HepG2 (cell line): ENCODE data around the gene MYOZ3. TPM values are rescaled to one million over a fixed set of nuclear protein-coding genes. Genes with fewer than 3 reads are reported as not detected.
A peak's percentile ranks its signal among the peaks of the same experiment; 100 is the strongest.

Experiments
- ATF7-NPFF ChIP-seq: sonication (generic); formaldehyde crosslinking; IDR thresholded peaks from 2 replicates; pipeline ENCODE4 v1.8.1; 2023; ENCODE audit warnings: mild to moderate bottlenecking, low read depth, missing genetic modification reagents, moderate library complexity
- BCL3 ChIP-seq: sonication (generic); formaldehyde crosslinking; IDR thresholded peaks from 2 replicates; pipeline ENCODE4 v1.5.1; 2020; ENCODE audit warnings: mild to moderate bottlenecking, missing genetic modification reagents, moderate library complexity
- HOXA3 ChIP-seq: sonication (generic); formaldehyde crosslinking; IDR thresholded peaks from 2 replicates; pipeline ENCODE4 v1.5.0; 2020; ENCODE audit warnings: missing genetic modification reagents
- PAWR ChIP-seq: sonication (generic); formaldehyde crosslinking; IDR thresholded peaks from 2 replicates; pipeline ENCODE4 v1.4.0; 2020; ENCODE audit warnings: missing genetic modification reagents, mild to moderate bottlenecking, borderline replicate concordance
- PLRG1 ChIP-seq: fragments of 450-650 bp; conservative IDR thresholded peaks from 2 replicates; pipeline ENCODE4 v1.6.1; 2016
- POGZ ChIP-seq: sonication (generic); formaldehyde crosslinking; IDR thresholded peaks from 2 replicates; pipeline ENCODE4 v1.4.0; 2020; ENCODE audit warnings: mild to moderate bottlenecking, missing genetic modification reagents
- ZBTB40 ChIP-seq, 2 experiments: fragments of 450-650 bp in 1 of 2; sonication (generic) in 1 of 2; formaldehyde crosslinking in 1 of 2; IDR thresholded peaks; 2 replicates each; pipeline versions ENCODE4 v1.6.1 to v1.8.0; 2016 to 2022; ENCODE audit warnings: antibody characterized with exemption in 1 of 2, mild to moderate bottlenecking in 1 of 2, missing genetic modification reagents in 1 of 2
- ZFP36L1 ChIP-seq: sonication (generic); formaldehyde crosslinking; IDR thresholded peaks from 2 replicates; pipeline ENCODE4 v1.8.0; 2022; ENCODE audit warnings: mild to moderate bottlenecking, missing genetic modification reagents, moderate library complexity
- ZNF687 ChIP-seq: sonication (generic); formaldehyde crosslinking; IDR thresholded peaks from 2 replicates; pipeline ENCODE4 v1.5.1; 2020; ENCODE audit warnings: mild to moderate bottlenecking, missing genetic modification reagents, moderate library complexity
- polyA plus RNA-seq, 8 experiments: library from polyadenylated mRNA; depleted of rRNA in 3 of 8; stranded (reverse) in 7 of 8; unstranded in 1 of 8; fragments of >200 nt; fragmentation: Illumina TruSeq in 4 of 8; extraction: Trizol in 4 of 8; gene quantifications; 2 replicates each; pipeline versions ENCODE4 v1.2.1 to v1.2.3, GENCODE V29; 2011 to 2016; ENCODE audit warnings: low read depth in 4 of 8, missing spikeins in 1 of 8, mixed read lengths in 1 of 8; ENCODE audit not compliant: insufficient read depth in 1 of 8
- total RNA-seq, 5 experiments: library from RNA; depleted of rRNA; stranded (reverse); fragments of >200 nt; fragmentation: Illumina TruSeq; extraction: Trizol; gene quantifications; 2 replicates each; pipeline ENCODE4 v1.2.3, GENCODE V29; 2016; ENCODE audit warnings: low read depth in 1 of 5
- TF ChIP-seq, protein P1 (sequence below): sonication (generic); formaldehyde crosslinking; IDR thresholded peaks from 2 replicates; pipeline ENCODE4 v1.4.0; 2020; ENCODE audit warnings: low read depth, mild to moderate bottlenecking, missing genetic modification reagents
- TF ChIP-seq, protein P2 (sequence below): sonication (generic); formaldehyde crosslinking; IDR thresholded peaks from 2 replicates; pipeline ENCODE4 v1.4.0; 2020; ENCODE audit warnings: missing genetic modification reagents

The MYOZ3 gene
- total and polyA plus RNA-seq, 2 of the 13 experiments (the other 11 are each of a cell fraction or from before 2014, with no cell fraction given): 0.05 TPM; not detected in 1

- TF ChIP-seq PAWR (CRISPR knock-in tag): 0 out of 2 replicates have a peak, but pooled peaks have one; percentile 41
- TF ChIP-seq POGZ (CRISPR knock-in tag): no peak
- peak; percentile 72 for TF ChIP-seq HOXA3 (CRISPR knock-in tag)
- TF ChIP-seq, protein P1, sequence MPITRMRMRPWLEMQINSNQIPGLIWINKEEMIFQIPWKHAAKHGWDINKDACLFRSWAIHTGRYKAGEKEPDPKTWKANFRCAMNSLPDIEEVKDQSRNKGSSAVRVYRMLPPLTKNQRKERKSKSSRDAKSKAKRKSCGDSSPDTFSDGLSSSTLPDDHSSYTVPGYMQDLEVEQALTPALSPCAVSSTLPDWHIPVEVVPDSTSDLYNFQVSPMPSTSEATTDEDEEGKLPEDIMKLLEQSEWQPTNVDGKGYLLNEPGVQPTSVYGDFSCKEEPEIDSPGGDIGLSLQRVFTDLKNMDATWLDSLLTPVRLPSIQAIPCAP (CRISPR knock-in tag): no peak
- no peak for TF ChIP-seq ATF7-NPFF (CRISPR knock-in tag)
- TF ChIP-seq BCL3 (CRISPR knock-in tag): 0 out of 2 replicates have a peak, but pooled peaks have one; percentile 54
- no peak for TF ChIP-seq ZFP36L1 (CRISPR knock-in tag)
- TF ChIP-seq ZBTB40 (IDR thresholded peaks at IDR 0.05): no peak
- TF ChIP-seq ZBTB40 (CRISPR knock-in tag; IDR thresholded peaks at IDR 0.05): no peak
- TF ChIP-seq, protein P2, sequence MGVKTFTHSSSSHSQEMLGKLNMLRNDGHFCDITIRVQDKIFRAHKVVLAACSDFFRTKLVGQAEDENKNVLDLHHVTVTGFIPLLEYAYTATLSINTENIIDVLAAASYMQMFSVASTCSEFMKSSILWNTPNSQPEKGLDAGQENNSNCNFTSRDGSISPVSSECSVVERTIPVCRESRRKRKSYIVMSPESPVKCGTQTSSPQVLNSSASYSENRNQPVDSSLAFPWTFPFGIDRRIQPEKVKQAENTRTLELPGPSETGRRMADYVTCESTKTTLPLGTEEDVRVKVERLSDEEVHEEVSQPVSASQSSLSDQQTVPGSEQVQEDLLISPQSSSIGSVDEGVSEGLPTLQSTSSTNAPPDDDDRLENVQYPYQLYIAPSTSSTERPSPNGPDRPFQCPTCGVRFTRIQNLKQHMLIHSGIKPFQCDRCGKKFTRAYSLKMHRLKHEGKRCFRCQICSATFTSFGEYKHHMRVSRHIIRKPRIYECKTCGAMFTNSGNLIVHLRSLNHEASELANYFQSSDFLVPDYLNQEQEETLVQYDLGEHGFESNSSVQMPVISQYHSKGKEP (CRISPR knock-in tag): no peak
- TF ChIP-seq ZNF687 (CRISPR knock-in tag): peak; percentile 54
- TF ChIP-seq PLRG1: no peak
Observed at GRCh38 chr5:150616024-150616470, 45.0 kb upstream of the MYOZ3 start (continued).
